Right renal pelvis (tissue), 4 donors: ENCODE data around the gene WDR70. TPM values are rescaled to one million over a fixed set of nuclear protein-coding genes. Genes with fewer than 3 reads are reported as not detected.
"Not testable (repeated sequence)": the region's sequence is repeated elsewhere in the genome, so short reads cannot be mapped to it uniquely, and the experiment has no call there.

Experiments used
- DNase-seq, 4 donors: peaks; one replicate each; pipeline ENCODE4 v3.0.0-alpha.2; 2013; ENCODE audit warnings: low read depth in 4 of 4, low spot score in 3 of 4, missing footprints in 1 of 4
- polyA plus RNA-seq, 4 donors: library from polyadenylated mRNA; unstranded; fragments of 120-200 nt; gene quantifications; one replicate each; pipeline ENCODE4 v1.2.1, GENCODE V29; 2013; ENCODE audit not compliant: insufficient read length in 4 of 4

The WDR70 gene
- polyA plus RNA-seq, 4 donors, result 50.6 to 58.5 (median 53.9) TPM

GRCh38 chr5:37568018-37568753 is 189.1 kb downstream of the WDR70 start:
- DNase-seq, result no peak

- no peak for DNase-seq
Observed at GRCh38 chr5:37568893-37569292, 189.8 kb downstream of the WDR70 start.

DNA sequence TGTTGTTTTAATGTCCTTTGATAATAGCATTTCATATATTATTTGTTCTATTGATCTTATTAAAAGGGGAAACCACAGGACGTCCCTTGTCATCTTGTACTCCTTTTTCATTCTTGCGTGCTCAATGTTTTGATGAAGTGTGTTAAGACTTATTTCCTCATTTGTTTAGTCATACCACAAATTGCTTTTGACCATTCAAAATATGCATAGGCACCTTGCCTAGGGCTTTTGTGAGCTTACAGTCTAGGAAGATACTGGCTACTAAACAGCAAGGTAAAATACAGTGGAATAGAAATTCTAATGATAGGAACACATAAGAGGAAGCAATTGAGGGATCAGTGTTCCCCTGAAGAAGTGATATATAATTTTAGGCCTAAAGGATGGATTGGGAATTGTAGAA is 190.3 kb downstream of the WDR70 start:
- DNase-seq, result no peak

- DNase-seq, result no peak
Observed at GRCh38 chr5:37570597-37570996, 191.5 kb downstream of the WDR70 start.

GRCh38 chr5:37571985-37572384 is 192.9 kb downstream of the WDR70 start:
- no peak for DNase-seq

- DNase-seq, result no peak
Observed at GRCh38 chr5:37575541-37576489, 196.7 kb downstream of the WDR70 start.

DNA sequence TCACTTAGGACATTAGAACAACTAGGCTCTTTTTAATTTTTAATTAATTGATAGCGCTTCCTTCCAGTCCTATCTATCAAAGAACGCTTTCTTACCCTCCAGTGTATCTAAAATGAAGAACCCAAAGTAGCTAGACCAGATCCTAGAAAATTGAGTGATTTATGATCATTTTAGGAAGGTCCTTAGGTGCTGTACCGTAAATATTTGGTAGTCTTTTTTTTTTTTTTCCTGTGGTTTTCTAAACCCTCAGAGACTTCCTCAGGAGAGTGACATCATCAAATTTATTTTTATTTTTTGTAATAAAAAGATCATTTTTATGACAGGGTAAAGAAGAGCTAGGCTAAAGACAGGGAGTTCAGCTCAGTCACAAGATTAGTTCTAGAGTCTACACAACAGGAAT is 197.4 kb downstream of the WDR70 start:
- no peak for DNase-seq

DNA sequence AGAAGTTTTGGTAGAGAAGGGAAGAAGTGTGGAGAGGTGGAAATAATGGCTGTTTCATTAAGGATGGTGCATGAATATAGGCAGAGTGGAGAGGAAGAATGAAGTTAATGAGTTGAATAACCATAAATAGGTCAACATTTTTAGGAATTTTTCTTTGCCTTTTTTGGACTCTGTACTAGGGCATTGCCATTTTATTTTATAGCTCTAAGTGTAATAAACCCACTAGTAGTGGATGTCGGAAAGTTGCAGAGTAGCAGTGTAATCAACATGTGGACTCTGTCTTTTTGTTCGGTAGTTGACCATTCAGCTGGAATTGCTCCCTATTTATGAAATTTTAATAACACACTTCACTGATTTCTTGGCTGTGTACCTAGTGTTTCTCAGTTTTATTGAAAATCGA is 199.1 kb downstream of the WDR70 start:
- no peak for DNase-seq

DNA sequence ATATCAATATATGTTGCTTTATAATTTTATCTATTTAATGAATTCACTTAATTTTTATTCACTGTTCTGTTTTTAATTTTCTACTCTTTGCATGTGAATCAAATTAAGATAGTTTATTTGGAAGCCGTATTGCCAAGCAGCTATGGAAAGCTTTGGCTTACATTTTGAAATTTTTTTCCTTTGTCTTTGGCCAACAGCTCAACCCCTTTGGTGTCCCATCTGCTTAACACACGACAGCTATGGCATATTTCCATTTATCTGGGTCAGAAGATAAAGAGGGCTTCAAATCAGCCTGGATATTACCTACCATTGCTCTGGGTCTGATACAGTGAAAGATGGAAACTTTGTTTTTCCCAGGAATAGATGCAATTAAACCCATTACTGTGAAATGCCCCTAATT is 201.0 kb downstream of the WDR70 start:
- no peak for DNase-seq

GRCh38 chr5:37582202-37582601 is 203.1 kb downstream of the WDR70 start:
- DNase-seq, result no peak

- DNase-seq, result not testable (repeated sequence)
Observed at GRCh38 chr5:37593292-37593691, 214.2 kb downstream of the WDR70 start.

DNA sequence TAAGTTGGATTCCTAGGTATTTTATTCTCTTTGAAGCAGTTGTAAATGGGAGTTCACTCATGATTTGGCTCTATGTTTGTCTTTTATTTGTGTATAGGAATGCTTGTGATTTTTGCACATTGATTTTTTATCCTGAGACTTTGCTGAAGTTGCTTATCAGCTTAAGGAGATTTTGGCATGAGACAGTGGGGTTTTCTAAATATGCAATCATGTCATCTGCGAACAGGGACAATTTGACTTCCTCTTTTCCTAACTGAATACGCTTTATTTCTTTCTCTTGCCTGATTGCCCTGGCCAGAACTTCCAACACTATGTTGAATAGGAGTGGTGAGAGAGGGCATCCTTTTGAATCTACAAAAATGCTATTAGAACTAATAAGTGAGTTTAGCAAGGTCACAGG is 215.7 kb downstream of the WDR70 start:
- not testable (repeated sequence) for DNase-seq

GRCh38 chr5:37598733-37599132 is 219.6 kb downstream of the WDR70 start:
- DNase-seq, result no peak

DNA sequence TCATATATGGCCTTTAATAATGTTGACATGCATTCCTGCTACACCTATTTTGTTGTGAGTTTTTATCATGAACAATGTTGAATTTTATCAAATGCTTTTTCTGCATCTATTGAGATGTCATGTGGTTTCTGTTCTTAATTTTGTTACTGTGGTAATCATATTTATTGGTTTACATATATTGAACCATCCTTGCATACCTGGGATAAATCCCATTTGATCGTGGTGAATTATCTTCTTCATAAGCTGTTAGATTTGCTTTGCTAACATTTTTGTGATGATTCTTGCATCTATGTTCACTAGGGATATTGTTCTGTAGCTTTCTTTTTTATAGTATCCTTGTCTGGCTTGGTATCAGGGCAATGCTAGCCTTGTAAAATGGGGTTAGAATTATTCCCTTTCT is 222.0 kb downstream of the WDR70 start:
- no peak for DNase-seq

GRCh38 chr5:37603072-37603471 is 224.0 kb downstream of the WDR70 start:
- DNase-seq, result no peak

- DNase-seq, result no peak
Observed at GRCh38 chr5:37604290-37604689, 225.2 kb downstream of the WDR70 start.

DNA sequence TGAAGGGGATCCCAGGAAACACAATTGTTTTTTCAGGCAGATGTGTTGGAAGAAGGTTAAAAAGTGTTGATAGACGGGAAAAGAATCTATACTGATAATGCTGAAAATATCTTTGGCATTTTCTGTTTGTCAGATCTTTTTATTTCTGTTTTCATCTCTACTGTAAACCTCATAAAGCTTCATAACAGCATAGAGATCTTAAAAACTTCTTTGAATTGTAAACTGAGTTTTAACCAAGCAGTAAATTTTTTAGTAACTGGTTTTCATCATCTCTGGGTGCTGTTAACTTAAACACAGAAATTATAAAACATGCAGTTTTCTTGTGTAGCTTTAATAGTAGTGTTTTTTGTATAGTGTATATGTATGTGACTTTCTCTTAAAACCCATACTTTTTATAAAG is 227.0 kb downstream of the WDR70 start:
- no peak for DNase-seq

GRCh38 chr5:37606632-37607248 is 227.6 kb downstream of the WDR70 start:
- no peak for DNase-seq

- no peak for DNase-seq
Observed at GRCh38 chr5:37615184-37615583, 236.1 kb downstream of the WDR70 start.

DNA sequence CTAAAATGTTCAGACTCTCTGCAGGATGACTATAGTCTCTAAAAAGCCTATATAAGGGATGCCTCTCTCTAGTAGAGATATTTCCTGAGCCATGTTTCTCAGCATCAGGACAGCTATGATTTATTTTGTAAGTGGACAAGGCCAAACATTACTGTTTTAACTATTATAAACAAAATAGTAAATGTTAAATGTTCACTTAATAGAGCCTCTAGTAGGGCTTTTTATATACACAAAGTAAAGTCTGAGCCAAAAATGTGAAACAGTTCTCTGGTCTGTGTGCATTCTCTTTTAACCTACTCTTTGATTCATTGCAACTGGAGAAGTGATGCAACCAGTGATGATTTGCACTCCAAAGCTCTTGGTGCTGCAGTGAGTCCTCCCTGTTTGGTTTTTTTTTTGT is 240.2 kb downstream of the WDR70 start:
- no peak for DNase-seq

- not testable (repeated sequence) for DNase-seq
Observed at GRCh38 chr5:37622354-37622753, 243.2 kb downstream of the WDR70 start.
